Ovary (tissue), 9 donors: ENCODE data around the gene OMD. TPM values are rescaled to one million over a fixed set of nuclear protein-coding genes. Genes with fewer than 3 reads are reported as not detected.

Experiments
- DNase-seq, 5 donors: peaks; one replicate each; pipeline ENCODE4 v3.0.0-alpha.2; 2019 to 2020
- H3K27ac ChIP-seq, 2 donors: fragments of 200-600 bp; one replicate each; pipeline versions ENCODE4 v1.5.1 to v1.8.0; 2019 to 2022
- H3K27me3 ChIP-seq: fragments of 200-600 bp; one replicate; pipeline ENCODE4 v1.8.0; 2022
- H3K36me3 ChIP-seq: fragments of 200-600 bp; sonication (generic); one replicate; pipeline ENCODE4 v1.5.1; 2019
- H3K4me1 ChIP-seq: one replicate; pipeline ENCODE4 v1.8.1; 2013; ENCODE audit warnings: mild to moderate bottlenecking, moderate library complexity; ENCODE audit not compliant: insufficient read depth
- H3K4me3 ChIP-seq: fragments of 200-600 bp; sonication (generic); one replicate; pipeline ENCODE4 v1.5.1; 2017
- H3K9me3 ChIP-seq, 2 donors: fragments of 200-600 bp in 1 of 2; sonication (generic) in 1 of 2; one replicate each; pipeline versions ENCODE4 v1.5.1 to v1.8.1; 2013 to 2019; ENCODE audit warnings: mild to moderate bottlenecking in 1 of 2, moderate library complexity in 1 of 2
- CTCF ChIP-seq, 3 donors: fragments of 450-650 bp in 2 of 3; fragments of 200-600 bp in 1 of 3; IDR thresholded peaks; one replicate each; pipeline versions ENCODE4 v1.5.1 to v1.8.0; 2016 to 2022; ENCODE audit warnings: antibody characterized with exemption in 3 of 3, mild to moderate bottlenecking in 1 of 3
- EP300 ChIP-seq: sonication (generic); formaldehyde crosslinking; IDR thresholded peaks from one replicate; pipeline ENCODE4 v1.6.1; 2017; ENCODE audit warnings: antibody characterized with exemption
- POLR2A ChIP-seq: fragments of 450-650 bp; IDR thresholded peaks from one replicate; pipeline ENCODE4 v1.6.1; 2017; ENCODE audit warnings: antibody characterized with exemption, mild to moderate bottlenecking, moderate library complexity
- WGBS, 3 donors: extraction: QIAGEN DNeasy Blood & Tissue Kit in 1 of 3; methylation state at CpG; one replicate each; pipeline versions ENCODE4 v1.1.5 to v1.1.7; 2013 to 2017; 5-methylcytosine and 5-hydroxymethylcytosine counted together
- intact Hi-C, 4 donors: fragments of 100-400 bp; cut with DNase I; formaldehyde crosslinking; loops; one replicate each; pipeline versions ENCODE4 v1.11.0 to v1.15.1; 2022 to 2023
- polyA plus RNA-seq, 2 donors: library from polyadenylated mRNA; stranded (reverse); fragments of 200-250 nt in 1 of 2; fragments of 350-450 nt in 1 of 2; fragmentation: Illumina TruSeq in 1 of 2; extraction: RNeasy Lipid Tissue Mini Kit (QIAGEN cat#74804) in 1 of 2; gene quantifications; one replicate each; pipeline ENCODE4 v1.2.3, GENCODE V29; 2013 to 2014
- total RNA-seq, 7 donors: library from RNA; depleted of rRNA in 2 of 7; stranded (reverse); fragments of >200 nt in 2 of 7; fragmentation: NEBNext Ultra II Directional in 3 of 7; extraction: Animal tissue kit (Norgen Biotek cat#: 25700) in 3 of 7; gene quantifications; one replicate each; pipeline versions ENCODE4 v1.1.0 to v1.2.4, GENCODE V29; 2016 to 2023
- donor health status: DM: no; HTN: no; CAD: no; lungs with moderate emphysema.
- donor health status: DM: no; HTN: no; CAD: no.
- donor health status: Bipolar disorder and iron deficiency.
- donor health status: DM: yes; HTN: yes; CAD: no.
- donor health status: DM: no; HTN: no; CAD: no.
- donor health status: DM: yes; HTN: yes; CAD: no.

Gene OMD
- total and polyA plus RNA-seq, 9 donors: 2.1 to 32.6 (median 18.9) TPM

- no peak for DNase-seq
- Histone ChIP-seq H3K27me3 (no peaks in the 10 kb centered on the region), H3K9me3 (no peaks in the 10 kb centered on the region), H3K36me3 (no peaks in the 10 kb centered on the region), H3K4me3 (no peak overlapping the region), H3K4me1 (no peaks in the 10 kb centered on the region), H3K27ac (no peak overlapping the region)
- intact Hi-C loops: loop anchor here in 2 of 4 donors (5.0 to 10.0 kb wide), 2 partner anchors 103 to 190 kb away; no protein-coding TSS in a partner anchor
- TF ChIP-seq POLR2A (no peak), CTCF (IDR thresholded peaks at IDR 0.05) (no peak), EP300 (no peak)
- WGBS, 3 donors: 88 to 91% (median 90%) methylated on average over 4 of the region's 4 CpGs
Measured at GRCh38 chr9:92444841-92445240, 20.6 kb upstream of the OMD start.

- Histone ChIP-seq H3K4me3 (no peak overlapping the region), H3K36me3 (no peaks in the 10 kb centered on the region), H3K9me3 (no peaks in the 10 kb centered on the region), H3K27me3 (no peaks in the 10 kb centered on the region), H3K4me1 (peaks cover 2% of the 10 kb centered on the region), H3K27ac (no peak overlapping the region)
- intact Hi-C loops: loop anchor here in 2 of 4 donors (5.0 to 10.0 kb wide), 2 partner anchors 98 to 194 kb away; no protein-coding TSS in a partner anchor
- WGBS, 3 donors: 94 to 96% (median 94%) methylated on average over 6 of the region's 6 CpGs
- no peak for DNase-seq
- TF ChIP-seq EP300 (no peak), POLR2A (no peak), CTCF (IDR thresholded peaks at IDR 0.05) (no peak)
Measured at GRCh38 chr9:92440751-92441046, 16.4 kb upstream of the OMD start.

DNA sequence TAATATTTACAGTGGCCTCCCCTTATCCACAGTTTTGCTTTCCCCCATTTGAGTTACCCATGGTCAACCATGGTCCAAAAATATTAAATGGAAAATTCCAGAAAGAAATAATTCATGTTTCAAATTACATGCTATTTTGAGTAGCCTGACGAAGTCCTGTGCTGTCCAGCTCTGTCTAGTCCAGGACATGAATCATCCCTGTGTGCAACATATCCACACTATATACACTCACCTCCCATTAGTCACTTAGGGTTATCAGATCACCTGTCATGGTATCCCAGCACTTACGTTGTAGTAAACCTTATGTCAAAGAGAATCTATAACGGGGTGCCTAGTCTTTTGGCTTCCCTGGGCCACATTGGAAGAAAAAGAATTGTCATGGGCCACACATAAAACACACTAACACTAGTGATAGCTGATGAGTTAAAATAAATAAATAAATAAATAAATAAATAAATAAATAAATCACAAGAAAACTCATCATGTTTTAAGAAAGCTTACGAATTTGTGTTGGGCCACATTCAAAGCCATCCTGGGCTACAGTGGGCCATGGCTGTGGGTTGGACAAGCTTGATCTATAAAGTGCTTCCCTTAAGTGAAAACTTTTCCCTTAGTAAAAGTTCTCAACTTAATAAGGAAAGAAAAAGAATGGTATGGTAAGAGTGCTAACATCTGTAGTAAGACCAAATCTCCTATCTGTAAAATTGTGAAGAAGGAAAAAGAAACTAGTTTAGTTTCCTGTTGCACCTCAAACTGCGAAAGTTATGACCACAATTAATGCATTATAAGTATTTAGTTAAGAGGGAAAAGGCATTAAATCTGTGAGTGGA, 15.9 kb upstream of the OMD start:
- 86 to 90% (median 89%) methylated on average over 5 of the region's 5 CpGs for WGBS, 3 donors
- Histone ChIP-seq H3K4me1 (peaks cover 2% of the 10 kb centered on the region), H3K27ac (no peak overlapping the region), H3K36me3 (no peaks in the 10 kb centered on the region), H3K27me3 (no peaks in the 10 kb centered on the region), H3K9me3 (no peaks in the 10 kb centered on the region), H3K4me3 (no peak overlapping the region)
- DNase-seq: no peak
- intact Hi-C loops: loop anchor here (5.0 to 10.0 kb wide), 3 partner anchors 98 to 195 kb away; no protein-coding TSS in a partner anchor
- TF ChIP-seq POLR2A (no peak), CTCF (IDR thresholded peaks at IDR 0.05) (no peak), EP300 (no peak)

DNA sequence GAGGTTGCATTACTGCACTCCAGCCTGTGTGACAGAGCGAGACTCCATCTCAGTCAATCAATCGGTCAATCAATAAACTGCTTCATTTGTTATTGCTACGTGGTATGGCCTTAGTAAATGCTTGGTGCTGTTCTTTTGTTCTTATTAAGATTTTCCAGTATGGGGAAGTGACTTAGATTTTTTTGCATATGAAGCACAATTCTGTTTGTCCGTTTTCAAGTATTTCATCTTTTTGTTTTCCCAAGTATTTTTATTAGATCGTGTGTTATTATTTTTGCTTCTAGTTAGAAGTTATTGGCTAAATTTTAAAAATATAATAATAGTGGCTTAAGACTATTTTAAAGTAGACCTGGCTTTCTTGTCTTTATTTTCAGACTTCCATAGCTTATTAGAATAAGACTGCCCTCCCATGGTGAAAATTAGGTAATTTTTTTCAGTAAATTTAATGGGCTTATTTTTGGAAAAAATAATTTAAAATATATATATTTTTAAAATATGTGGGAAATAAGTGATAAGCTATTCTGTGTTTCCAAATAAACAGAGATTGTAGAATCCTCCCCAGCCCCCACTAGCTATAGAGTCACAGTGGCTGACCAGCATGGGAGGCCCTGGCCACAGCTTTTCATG, 14.7 kb upstream of the OMD start:
- Histone ChIP-seq H3K27ac (no peak overlapping the region), H3K36me3 (no peaks in the 10 kb centered on the region), H3K27me3 (no peaks in the 10 kb centered on the region), H3K4me3 (no peak overlapping the region), H3K4me1 (peaks cover 2% of the 10 kb centered on the region), H3K9me3 (no peaks in the 10 kb centered on the region)
- no peak for DNase-seq
- intact Hi-C loops: loop anchor here in 3 of 4 donors (5.0 to 10.0 kb wide), 3 partner anchors 97 to 196 kb away; no protein-coding TSS in a partner anchor
- TF ChIP-seq EP300 (no peak), CTCF (IDR thresholded peaks at IDR 0.05) (no peak), POLR2A (no peak)
- WGBS, 3 donors: 45 to 48% (median 47%) methylated on average over 5 of the region's 5 CpGs
